ENCODE measurements around the gene ANKRD44.

The ANKRD44 gene

DNA sequence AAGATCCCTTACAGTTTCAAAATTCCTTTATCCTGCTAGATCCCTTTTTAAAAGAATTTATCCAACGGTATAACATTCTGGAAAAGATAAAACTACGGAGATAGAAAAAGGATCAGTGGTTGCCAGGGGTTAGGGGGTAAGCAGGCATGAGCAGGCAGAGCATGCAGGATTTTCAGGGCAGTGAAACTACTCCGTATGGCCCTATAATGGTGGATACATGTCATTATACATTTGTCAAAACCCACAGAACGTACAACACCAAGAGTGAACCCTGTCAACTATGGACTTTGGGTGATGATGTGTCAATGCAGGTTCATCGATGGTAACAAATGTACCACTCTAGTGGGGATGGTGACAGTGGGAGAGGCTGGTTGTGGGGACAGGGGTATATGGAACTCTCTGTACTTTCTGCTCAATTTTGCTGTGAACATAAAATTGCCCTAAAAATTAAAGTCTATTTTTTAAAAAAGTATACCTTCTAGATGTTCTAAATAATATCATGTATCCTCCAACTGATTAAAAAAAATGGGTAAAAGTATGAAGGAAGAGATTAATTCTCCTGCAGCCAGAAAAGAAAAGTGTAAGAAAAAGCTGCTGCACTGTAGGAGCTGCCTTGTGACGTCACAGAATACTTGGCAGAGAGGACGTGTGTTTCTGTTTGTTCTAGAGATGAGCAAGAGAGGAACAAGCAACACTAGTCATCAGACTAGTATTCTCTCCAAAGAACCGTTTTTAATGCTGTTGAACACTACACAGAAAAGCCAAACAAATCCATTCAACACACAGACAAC lies 23.6 kb downstream of the ANKRD44 start:
- DNase-seq, result peak; percentile 50

DNA sequence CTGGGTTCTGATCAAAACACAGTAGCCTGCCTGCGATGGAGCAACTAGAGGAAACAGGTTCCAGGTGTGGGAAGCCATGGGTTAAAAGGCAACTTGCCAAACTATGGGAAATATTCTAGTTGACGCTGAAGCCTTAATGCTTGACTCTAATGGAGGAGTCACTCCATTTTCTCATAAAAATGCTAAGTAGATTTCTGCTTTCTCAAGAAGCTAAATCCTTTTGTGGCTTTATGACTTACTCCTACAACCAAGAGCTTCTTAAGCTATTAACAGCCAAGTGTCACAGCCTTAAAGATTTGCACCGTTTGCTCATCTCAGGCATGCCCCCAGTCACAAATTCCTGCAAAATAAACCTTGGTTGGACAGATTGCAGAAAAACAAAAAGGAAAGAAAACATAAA lies 25.2 kb downstream of the ANKRD44 start:
- DNase-seq, result no peak

DNA sequence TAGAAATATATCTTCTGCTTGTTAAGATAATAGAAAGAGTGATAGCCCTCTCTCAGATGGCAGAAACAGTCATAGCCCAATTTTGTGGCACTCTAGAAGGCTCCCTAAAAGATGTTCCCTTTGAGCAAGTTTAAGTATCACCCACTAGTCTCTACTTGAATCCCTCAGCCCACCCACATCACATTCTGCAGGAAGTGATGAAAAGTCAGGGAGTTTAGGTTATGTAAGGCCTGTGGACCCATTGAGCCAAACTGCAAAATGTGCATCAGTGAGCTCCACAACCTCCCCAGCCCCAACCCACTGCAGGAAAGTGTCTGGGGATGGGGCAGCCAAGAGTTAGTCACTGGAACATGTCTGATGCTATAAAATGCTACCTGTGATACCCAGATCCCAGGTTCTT lies 25.6 kb downstream of the ANKRD44 start:
- DNase-seq, result no peak

DNA sequence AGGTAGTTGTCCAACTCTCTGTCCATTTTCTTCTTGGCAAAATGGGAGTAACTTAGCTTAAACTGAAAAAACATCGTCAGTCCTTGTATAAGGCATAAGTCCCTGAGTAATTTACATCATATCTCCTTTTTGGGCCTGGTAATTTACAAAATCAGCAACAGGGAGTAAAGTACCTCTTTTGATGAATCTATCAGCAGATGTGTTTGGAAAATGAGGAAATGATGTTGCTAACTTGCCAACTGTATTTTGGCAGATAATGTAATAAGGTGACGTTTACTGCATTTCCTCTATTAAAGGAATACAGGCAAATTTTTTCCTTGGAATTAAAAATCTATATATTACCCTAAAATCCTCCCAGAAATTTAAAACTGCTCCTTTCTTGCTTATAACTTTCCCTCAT lies 29.2 kb downstream of the ANKRD44 start:
- DNase-seq, result no peak

DNA sequence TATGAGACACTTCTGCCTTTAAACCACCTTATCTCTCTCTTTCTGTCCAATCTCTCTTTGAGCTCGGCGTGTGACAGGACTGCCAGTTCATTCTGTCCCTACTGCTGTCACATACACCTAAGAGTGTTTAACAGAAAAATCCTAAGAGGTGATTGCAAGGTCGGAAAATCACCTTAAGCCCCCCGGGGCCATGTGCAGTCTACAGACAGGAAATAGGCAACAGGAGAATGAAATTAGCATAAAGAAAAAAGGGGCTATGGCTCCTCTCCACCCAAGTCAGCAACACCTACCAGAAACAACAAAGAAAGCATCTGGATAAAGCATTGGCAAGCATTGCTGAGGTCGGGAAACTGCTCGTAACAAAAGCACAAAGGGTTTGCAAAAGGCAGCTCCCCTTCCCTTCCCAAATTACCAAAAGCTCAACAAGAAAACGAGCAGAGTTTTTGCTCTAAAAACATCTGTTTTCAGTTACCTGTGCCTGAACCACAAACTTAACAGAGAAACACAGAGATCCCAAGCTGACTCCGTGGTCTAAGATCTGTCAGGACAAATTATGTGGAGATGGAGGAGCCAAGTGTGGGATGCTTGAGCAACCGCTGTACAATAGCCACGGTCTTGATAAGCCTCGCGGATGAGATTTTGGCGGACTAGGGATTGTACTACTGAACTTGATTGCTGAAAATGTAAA lies 30.4 kb downstream of the ANKRD44 start:
- DNase-seq, result no peak

DNA sequence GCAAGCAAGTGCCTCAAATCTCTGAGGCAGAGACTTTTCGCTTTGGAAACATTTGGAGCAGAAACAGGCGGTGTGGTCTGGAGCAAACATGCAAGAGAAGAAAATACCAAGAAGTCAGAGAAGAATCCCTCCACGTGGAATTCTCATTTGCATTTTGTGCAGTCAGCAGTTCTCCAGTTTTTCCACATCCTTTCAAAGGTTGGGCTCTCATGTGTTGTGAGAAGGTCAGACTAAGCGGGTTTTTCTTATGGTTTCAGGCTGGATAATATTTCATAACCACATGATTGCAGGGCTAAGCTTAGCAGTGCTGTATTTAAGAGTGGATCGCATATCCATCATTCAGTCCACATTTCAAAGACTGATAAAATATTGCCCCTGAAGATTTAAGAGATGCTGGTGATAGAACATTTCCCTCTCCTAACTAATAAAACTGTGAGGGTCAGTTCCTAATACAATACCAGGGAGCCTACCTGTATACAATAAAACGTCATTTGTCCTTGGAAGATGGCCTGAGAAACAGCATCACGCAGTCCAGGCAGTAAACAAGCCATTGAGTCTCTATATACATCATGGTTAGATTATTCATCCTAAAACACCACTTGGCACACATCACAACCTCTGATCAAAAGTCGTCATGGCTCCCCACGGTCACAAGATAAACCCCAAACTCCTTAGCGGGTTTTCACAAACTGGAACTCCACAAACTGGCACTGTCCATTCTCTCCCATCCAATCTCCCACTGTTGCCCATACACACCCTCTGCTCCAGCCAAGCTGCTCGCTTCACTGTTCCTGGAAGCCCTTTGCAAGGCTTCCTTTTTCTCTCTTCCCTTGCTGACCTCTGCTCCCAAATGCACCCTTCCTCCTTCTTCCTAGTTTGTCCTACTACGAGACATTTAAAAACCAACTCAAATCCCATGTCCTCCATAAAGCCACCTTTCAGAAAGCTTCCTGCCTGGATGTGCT lies 31.5 kb downstream of the ANKRD44 start:
- DNase-seq, result no peak

DNA sequence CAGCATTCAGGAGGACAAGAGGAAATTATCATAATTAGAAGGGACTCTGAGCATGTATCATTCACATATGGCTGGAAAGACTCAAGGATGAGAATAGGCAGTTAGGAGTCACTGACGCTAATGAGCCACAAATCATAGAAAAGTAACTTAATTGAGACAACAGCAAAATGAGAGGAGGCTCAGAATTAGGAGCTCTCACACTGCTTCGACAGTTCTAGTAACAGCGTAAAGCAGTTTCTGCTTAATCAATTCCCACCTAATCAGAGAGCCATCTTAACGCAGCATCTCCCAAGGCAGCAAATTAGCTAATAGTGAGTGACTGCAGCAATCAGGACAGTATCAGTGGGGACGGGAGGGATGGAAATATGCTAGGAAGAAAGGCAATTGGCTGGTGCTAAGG lies 32.8 kb downstream of the ANKRD44 start:
- DNase-seq, result no peak

DNA sequence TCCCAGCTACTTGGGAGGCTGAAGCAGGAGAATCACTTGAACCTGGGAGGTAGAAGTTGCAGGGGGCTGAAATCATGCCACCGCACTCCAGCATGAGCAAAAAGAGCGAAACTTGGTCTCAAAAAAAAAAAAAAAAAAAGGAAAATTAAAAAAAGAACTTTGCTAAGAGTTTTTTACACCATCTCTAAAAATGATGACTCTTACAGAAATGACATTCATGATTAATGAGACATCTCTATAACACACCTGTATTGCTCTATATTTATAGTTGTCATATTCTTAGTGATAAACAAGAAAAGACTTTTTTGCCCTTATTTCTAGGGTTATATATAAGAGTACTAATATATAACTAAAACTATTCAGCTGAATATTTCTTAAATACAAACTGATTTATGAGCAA lies 34.4 kb downstream of the ANKRD44 start:
- no peak for DNase-seq

DNA sequence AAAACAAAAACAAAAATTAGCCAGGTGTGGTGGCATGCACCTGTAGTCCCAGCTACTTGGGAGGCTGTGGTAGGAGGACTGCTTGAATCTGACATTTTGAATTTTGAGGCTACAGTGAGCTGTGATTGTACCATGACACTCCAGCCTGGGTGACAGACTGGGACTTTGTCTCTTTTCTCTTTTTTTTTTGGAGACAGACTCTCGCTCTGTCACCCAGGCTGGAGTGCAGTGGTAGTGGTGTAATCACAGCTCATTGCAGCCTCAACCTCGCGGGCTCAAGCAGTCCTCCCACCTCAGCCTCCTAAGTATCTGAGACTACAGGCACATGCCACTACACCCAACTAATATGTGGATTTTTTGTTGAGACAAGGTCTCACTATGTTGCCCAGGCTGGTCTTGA lies 35.6 kb downstream of the ANKRD44 start:
- no peak for DNase-seq

DNA sequence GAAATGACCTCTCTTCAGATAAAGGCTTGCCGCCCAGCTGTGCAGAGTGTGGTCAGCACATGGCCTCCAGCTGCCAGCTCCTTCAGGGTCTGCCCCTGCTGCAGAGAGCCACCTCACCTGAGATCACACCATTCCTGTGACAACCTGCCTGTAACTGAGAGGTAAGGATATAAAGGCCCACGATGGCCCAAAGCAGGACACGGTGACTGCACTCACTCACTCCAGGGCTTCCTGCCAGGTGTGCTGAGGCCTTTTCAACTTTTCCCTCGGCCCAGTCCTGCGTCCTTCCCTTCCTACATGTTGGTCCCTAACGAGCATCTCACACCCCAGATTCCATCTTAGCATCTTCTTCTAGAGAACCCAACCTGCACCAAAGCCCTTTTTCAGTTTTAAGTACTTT lies 36.2 kb downstream of the ANKRD44 start:
- DNase-seq, result no peak

DNA sequence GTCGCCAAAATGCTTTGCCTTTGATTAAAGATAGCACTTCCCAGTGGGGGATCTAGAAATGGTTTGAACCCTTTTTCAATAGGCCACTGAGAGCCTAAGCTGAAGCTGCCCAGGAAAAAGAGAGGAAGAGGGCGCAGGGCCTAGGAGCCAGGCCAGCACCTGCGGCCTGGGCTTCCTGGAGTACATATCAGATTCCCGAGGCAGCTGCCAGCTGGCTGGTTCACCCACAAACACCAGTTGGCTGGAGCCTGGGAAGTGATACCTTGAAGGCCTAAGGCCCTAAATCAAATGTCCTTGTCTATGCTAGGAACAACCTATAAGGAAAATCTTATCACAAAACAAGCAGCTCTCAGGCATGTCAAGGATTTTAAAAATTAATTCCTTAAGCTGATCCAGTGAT lies 37.1 kb downstream of the ANKRD44 start:
- no peak for DNase-seq

DNA sequence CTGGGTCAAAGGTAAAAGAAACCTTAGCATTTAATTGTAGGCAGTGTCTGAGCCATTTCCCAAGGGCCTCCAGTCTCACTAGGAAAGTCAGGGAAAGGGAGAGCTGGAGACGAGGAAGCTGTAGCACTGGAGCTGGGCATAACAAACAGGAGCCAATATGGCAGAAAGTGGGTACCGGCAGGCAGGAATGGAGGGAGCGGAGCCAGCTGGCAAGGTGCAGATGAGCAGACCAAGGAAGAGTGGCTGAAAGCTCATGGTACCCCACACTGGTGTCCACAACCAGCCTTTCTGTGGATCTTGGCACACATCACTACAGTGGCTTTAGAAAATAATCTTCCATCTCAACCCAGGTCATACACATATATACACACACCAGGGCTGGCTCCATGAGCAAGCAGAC lies 40.0 kb downstream of the ANKRD44 start:
- DNase-seq, result no peak

DNA sequence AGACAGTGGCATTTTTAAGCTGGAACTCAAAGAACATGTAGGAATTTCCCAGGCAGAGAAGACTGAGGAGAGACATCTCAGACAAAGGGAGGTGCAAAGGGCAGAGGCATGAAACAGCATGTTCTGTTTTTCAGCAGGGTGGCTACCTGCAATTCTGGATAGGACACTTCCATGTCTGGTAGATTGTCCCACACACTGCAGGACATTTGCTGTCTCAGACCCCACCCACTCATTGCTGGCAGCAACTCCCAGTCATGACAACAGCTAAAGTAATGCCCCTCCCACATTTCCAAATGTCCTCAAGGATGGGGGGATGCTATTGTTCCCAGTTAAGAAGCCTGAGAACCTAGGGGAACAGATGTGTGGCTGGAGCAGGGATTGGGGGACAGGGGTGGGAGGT lies 40.8 kb downstream of the ANKRD44 start:
- DNase-seq, result no peak

DNA sequence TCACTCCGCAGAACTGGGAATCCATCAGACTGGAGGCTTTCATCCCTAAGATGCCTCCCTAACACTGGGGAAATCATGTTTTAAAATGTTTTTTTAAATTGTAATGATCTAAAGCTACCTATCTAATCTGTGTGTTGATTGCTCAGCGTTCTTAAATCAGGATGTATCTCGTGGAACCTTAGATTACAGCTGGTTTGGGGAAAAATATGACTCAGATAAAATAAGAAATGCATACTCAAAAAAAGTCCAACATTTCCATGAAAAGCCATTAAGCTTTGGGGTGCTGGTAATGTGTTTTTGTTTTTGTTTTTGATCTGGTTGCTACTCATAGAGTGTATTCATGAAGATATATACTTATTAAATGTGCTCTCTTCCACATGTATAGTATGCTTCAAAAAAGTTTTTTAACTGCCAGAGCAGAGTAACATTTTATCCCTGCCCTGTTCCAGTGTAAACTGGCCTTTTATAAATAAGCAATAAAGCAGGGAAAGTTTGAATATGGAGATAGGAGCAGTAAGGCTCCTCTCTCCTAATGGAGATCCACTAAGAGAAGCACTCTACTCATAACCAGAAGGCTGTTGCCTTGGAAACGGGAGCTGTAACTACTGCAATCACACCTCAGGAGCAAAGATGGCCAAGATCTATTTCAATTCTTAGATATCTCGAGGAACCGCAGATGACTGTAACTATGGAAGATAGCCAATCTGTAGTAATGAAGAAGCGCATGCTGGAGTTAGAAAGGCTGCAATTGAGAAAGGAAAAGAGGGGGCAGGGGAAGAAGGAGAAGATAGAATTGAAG lies 41.6 kb downstream of the ANKRD44 start:
- DNase-seq, result no peak

DNA sequence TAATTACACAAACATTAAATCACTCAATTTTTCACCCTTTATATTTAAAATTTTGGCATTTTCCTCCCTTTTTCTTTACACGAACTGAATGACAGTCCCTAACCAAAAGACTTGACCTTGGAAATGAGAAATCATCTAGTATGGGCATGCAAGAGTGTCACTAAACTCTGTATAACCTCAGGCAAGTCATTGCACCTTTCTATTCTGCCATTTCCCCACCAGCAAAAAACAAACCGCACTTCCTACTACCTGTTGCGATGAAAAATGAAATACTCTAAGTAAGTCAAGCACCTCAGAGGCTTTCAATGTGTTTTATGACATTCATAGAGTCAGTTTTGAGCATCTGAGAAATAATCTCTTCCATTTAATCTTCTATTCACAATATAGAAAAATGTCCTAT lies 44.1 kb downstream of the ANKRD44 start:
- no peak for DNase-seq

DNA sequence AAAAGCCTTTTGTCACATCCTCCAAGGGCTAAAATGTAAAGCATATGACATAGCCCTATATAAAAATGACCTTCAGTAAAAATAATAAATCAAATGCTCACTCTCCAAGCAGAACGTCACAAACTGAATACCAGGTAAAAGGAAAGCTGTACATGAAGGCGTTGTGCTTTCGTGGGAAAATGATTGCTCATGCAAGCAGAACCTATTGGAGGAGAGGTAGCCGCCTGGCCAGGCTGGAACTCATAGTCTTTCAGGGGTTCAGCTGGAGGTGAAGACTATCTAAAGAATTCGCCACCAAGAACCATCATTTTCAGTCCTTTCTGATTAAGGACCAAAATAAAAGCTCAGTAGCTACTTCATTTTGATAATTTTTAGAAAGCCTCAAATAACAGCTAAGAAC lies 44.7 kb downstream of the ANKRD44 start:
- DNase-seq, result no peak

DNA sequence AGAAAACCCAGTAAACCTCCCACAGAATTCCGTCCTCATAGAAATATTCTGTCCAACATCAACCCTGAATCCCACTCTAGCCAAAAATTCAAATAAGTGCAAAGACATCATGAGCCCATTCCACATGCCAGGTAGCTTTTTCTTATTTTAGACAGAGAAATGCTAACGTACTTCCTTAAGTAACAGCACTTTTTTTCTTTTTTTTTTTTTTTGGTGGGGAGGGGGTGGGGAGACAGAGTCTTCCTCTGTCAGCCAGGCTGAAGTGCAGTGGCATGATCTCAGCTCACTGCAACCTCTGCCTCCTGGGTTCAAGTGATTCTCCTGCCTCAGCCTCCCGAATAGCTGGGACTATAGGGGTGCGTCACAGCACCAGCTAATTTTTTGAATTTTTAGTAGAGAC lies 45.5 kb downstream of the ANKRD44 start:
- DNase-seq, result no peak

DNA sequence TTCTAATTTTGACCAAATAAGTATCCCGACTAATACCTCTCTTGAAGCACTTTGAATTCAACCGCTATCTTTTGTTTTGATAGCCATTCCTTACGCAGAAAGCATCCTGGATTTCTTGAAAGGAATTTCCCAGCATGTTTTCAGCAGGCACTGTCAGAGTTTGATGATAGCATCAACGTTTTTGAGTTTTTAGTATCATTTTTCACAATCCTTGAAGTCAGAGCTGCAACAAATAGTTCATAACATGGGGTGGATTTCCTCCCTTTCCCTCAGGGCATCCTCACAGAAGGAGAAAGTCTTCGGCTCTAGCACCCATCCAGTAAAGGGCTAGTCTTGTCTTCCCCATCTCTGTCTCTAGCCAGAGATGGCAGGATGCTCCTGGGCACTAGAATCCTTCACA lies 46.2 kb downstream of the ANKRD44 start:
- no peak for DNase-seq

DNA sequence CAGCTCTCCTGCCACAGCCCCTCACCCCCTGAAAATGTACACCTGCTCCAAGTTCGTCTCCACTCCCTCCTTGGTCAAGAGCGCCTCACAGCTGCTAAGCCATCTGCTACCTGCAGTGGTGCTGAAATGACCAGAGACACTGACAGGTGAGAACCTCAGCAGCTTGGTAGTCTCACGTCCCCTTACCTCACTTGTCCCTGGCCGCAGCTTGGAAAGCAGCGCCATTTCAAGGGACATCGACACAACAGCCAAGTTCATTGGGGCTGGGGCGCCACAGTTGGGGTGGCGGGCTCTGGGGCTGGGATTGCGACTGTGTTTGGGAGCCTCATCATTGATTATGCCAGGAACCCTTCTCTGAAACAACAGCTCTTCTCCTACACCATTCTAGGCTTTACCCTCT lies 47.5 kb downstream of the ANKRD44 start:
- DNase-seq, result no peak

DNA sequence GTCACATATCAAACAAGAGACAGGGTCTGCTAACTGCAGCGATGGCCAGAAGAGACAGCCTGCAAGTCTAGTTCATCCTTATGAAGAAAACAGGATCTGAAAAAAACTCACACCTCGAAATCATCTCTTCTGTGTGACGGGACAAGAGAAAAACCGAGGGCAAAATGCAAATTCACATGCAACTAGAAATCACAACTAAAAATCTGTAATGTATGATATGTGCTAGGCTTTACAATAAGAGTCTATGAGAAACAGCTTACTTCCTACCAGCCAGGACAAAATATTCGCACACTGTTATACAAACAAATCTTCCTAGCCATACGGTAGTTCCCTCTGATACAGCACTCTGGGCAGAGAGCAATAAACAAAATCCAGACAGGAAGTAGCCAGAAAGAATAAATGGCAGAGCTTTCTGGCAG lies 48.8 kb downstream of the ANKRD44 start:
- DNase-seq, result no peak

DNA sequence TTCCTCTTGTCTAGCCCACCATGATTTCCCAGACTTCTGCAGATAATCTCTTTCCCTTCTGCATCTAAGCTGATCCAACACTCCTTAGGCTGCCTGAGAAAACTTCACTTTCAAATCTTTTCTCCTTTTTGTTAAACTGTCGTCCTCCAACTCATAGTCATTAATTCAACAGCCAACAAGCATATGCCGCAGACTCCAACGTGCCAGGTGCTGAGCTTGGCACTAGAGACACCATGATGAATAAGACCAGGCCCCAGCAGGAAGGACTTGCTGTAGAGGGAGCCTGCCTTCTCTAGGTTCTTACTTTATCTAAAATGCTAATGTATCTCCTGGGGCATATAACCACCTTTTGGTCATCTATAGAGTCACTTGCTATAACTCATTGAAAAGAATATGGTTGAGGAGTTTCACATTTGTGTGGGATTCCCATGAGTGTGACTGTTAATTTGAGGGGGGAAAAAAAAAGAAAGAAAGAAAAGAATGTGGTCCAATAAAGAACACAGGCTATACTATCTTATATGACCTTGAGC lies 51.0 kb downstream of the ANKRD44 start:
- DNase-seq, result no peak

DNA sequence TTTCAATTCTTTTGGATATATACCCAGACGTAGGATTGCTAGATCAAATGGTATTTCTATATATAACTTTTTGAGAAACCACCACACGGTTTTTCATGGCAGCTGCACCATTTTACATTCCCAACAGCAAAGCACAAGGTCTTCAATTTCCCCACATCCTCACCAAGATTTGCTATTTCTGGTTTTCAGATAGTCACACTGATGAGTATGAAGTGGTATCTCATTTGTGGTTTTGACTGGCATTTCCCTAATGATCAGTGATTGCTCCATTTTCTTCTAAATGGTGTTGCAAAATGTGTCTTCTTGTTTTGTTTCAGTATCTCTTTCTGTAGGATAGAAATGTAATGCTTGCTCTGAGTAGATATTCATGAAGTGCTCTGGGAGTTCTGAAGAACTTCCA lies 52.0 kb downstream of the ANKRD44 start:
- DNase-seq, result no peak

Data from activated naive CD4-positive, alpha-beta T cell treated with Interleukin-2 at 50 U/mL for 16 hours (primary cell).